Loucy (cell line): ENCODE results near the gene ADGRB3.

Experiments used
- H2AFZ ChIP-seq: fragments of 200-600 bp; sonication (generic); 2 replicates; pipeline ENCODE4 v1.6.0; 2016; ENCODE audit warnings: antibody characterized with exemption, mild to moderate bottlenecking, low read length, moderate library complexity
- H3F3A ChIP-seq: fragments of 200-600 bp; 2 replicates; pipeline ENCODE4 v1.6.0; 2016; ENCODE audit warnings: antibody characterized with exemption, low read depth, mild to moderate bottlenecking
- H3K27me3 ChIP-seq: fragments of 200-600 bp; sonication (generic); 2 replicates; pipeline ENCODE4 v1.6.1; 2014; ENCODE audit warnings: low read length, mild to moderate bottlenecking; ENCODE audit not compliant: insufficient read depth, poor library complexity, severe bottlenecking
- H3K36me3 ChIP-seq: fragments of 200-600 bp; sonication (generic); 2 replicates; pipeline ENCODE4 v1.6.1; 2016; ENCODE audit warnings: low read length; ENCODE audit not compliant: insufficient read depth
- H3K4me1 ChIP-seq: fragments of 200-600 bp; sonication (generic); 2 replicates; pipeline ENCODE4 v1.5.1; 2014; ENCODE audit warnings: low read length, mild to moderate bottlenecking; ENCODE audit not compliant: insufficient read depth, poor library complexity, severe bottlenecking
- H3K4me2 ChIP-seq: fragments of 200-600 bp; sonication (generic); 2 replicates; pipeline ENCODE4 v1.6.0; 2014; ENCODE audit warnings: antibody characterized with exemption, low read length, low read depth, mild to moderate bottlenecking; ENCODE audit not compliant: poor library complexity, severe bottlenecking
- H3K4me3 ChIP-seq: fragments of 200-600 bp; sonication (generic); 2 replicates; pipeline ENCODE4 v1.5.1; 2014; ENCODE audit warnings: low read length, mild to moderate bottlenecking, mixed read lengths; ENCODE audit not compliant: poor library complexity, severe bottlenecking
- H3K79me2 ChIP-seq: fragments of 200-600 bp; sonication (generic); 2 replicates; pipeline ENCODE4 v1.6.1; 2014; ENCODE audit warnings: low read length; ENCODE audit not compliant: insufficient read depth
- H3K9ac ChIP-seq: fragments of 200-600 bp; sonication (generic); 2 replicates; pipeline ENCODE4 v1.6.0; 2014; ENCODE audit warnings: mild to moderate bottlenecking, low read depth, low read length, moderate library complexity; ENCODE audit not compliant: poor library complexity, severe bottlenecking
- H3K9me2 ChIP-seq: fragments of 200-600 bp; sonication (generic); replicated peaks from 2 replicates; pipeline ENCODE4 v1.6.1; 2016; ENCODE audit warnings: low read depth, low read length, mixed read lengths
- H3K9me3 ChIP-seq: fragments of 200-600 bp; sonication (generic); 2 replicates; pipeline ENCODE4 v1.6.1; 2014; ENCODE audit warnings: mild to moderate bottlenecking, antibody characterized with exemption, low read length, low read depth; ENCODE audit not compliant: insufficient read depth
- H4K20me1 ChIP-seq: fragments of 200-600 bp; sonication (generic); 2 replicates; pipeline ENCODE4 v1.6.0; 2014; ENCODE audit warnings: antibody characterized with exemption, low read length, mild to moderate bottlenecking; ENCODE audit not compliant: insufficient read depth, poor library complexity, severe bottlenecking
- EZH2phosphoT487 ChIP-seq: fragments of 200-600 bp; IDR thresholded peaks from 2 replicates; pipeline ENCODE4 v1.6.1; 2018; ENCODE audit warnings: antibody characterized with exemption, mild to moderate bottlenecking, moderate library complexity, borderline replicate concordance
- TF ChIP-seq, protein P1 (sequence below): fragments of 200-600 bp; sonication (generic); conservative IDR thresholded peaks from 2 replicates; pipeline ENCODE4 v1.5.1; 2014; ENCODE audit warnings: mild to moderate bottlenecking, antibody characterized with exemption, low read length

The ADGRB3 gene

GRCh38 chr6:69294862-69295261 is 659.8 kb downstream of the ADGRB3 start:
- Histone ChIP-seq H3K4me3 (no peak overlapping the region), H3K4me1 (no peaks in the 10 kb centered on the region), H3K9me3 (no peaks in the 10 kb centered on the region), H3F3A (no peaks in the 10 kb centered on the region), H3K4me2 (no peak overlapping the region), H3K27me3 (no peaks in the 10 kb centered on the region), H4K20me1 (no peaks in the 10 kb centered on the region), H3K36me3 (no peaks in the 10 kb centered on the region), H3K9me2 (no peaks in the 10 kb centered on the region), H2AFZ (no peak overlapping the region), H3K79me2 (no peaks in the 10 kb centered on the region), H3K9ac (no peak overlapping the region)
- TF ChIP-seq EZH2phosphoT487, result no peak
- TF ChIP-seq, protein P1, sequence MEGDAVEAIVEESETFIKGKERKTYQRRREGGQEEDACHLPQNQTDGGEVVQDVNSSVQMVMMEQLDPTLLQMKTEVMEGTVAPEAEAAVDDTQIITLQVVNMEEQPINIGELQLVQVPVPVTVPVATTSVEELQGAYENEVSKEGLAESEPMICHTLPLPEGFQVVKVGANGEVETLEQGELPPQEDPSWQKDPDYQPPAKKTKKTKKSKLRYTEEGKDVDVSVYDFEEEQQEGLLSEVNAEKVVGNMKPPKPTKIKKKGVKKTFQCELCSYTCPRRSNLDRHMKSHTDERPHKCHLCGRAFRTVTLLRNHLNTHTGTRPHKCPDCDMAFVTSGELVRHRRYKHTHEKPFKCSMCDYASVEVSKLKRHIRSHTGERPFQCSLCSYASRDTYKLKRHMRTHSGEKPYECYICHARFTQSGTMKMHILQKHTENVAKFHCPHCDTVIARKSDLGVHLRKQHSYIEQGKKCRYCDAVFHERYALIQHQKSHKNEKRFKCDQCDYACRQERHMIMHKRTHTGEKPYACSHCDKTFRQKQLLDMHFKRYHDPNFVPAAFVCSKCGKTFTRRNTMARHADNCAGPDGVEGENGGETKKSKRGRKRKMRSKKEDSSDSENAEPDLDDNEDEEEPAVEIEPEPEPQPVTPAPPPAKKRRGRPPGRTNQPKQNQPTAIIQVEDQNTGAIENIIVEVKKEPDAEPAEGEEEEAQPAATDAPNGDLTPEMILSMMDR, result no peak

GRCh38 chr6:69303382-69303781 is 668.3 kb downstream of the ADGRB3 start:
- Histone ChIP-seq H4K20me1 (no peaks in the 10 kb centered on the region), H3K4me1 (no peaks in the 10 kb centered on the region), H2AFZ (no peak overlapping the region), H3K9me3 (no peaks in the 10 kb centered on the region), H3F3A (no peaks in the 10 kb centered on the region), H3K9ac (no peak overlapping the region), H3K4me2 (no peak overlapping the region), H3K36me3 (no peaks in the 10 kb centered on the region), H3K79me2 (no peaks in the 10 kb centered on the region), H3K9me2 (no peaks in the 10 kb centered on the region), H3K27me3 (no peaks in the 10 kb centered on the region), H3K4me3 (no peak overlapping the region)
- no peak for TF ChIP-seq EZH2phosphoT487
- TF ChIP-seq, protein P1, result no peak

DNA sequence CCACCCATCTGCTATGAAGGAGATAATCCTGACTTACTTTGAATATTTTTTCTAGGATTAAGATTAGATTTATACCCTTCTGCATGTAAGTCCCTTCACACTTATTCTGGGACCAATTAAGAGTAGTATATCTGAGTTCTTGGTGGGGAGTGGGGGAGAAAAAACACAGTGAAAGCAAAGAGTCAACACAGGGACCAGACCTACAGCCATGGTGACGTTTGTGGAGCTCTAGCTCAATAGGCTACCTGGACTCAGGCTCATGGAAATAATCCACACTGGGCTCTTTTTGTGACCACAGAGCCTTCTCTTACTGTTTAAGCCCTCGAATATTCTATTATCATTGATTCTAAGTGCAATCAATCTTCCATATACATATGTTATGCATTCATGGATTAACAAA is 670.4 kb downstream of the ADGRB3 start:
- Histone ChIP-seq H3K27me3 (no peaks in the 10 kb centered on the region), H3K79me2 (no peaks in the 10 kb centered on the region), H3K9me3 (no peaks in the 10 kb centered on the region; the same call in 1 of the 2 replicates), H3K4me3 (no peak overlapping the region), H3K36me3 (no peaks in the 10 kb centered on the region), H3K4me1 (no peaks in the 10 kb centered on the region), H3F3A (no peaks in the 10 kb centered on the region), H2AFZ (no peak overlapping the region), H3K9me2 (no peaks in the 10 kb centered on the region), H3K9ac (no peak overlapping the region), H3K4me2 (no peak overlapping the region), H4K20me1 (no peaks in the 10 kb centered on the region)
- TF ChIP-seq, protein P1, result no peak
- no peak for TF ChIP-seq EZH2phosphoT487
